ENCODE measurements around the gene CSPG4.
A peak's percentile ranks its signal among the peaks of the same experiment; 100 is the strongest.
"Not testable (repeated sequence)": the region's sequence is repeated elsewhere in the genome, so short reads cannot be mapped to it uniquely, and the experiment has no call there.

Gene CSPG4

GRCh38 chr15:75749820-75750219, 37.2 kb upstream of the CSPG4 start:
- CTCF ChIA-PET: interaction anchor here (0.6 to 1.1 kb wide), 2 partner anchors 17 to 64 kb away, joined by 3 read pairs; no protein-coding TSS in a partner anchor

GRCh38 chr15:75748882-75749281, 36.2 kb upstream of the CSPG4 start:
- POLR2A ChIA-PET; CTCF ChIA-PET; DNase-seq (ENCODE audit: low read depth, low spot score); H3K4me3 ChIP-seq (ENCODE audit: low read depth, low read length): not testable (repeated sequence)

More at GRCh38 chr15:75749820-75750219, 37.2 kb upstream of the CSPG4 start:
- DNase-seq (ENCODE audit: low read depth, low spot score): no peak
- no peak for TF ChIP-seq CTCF (IDR thresholded peaks at IDR 0.05; ENCODE audit: insufficient read depth, low read length, missing control alignments)
- no peak overlapping the region for H3K4me3 ChIP-seq (ENCODE audit: low read depth, low read length)
- POLR2A ChIA-PET: no interaction called here

DNA sequence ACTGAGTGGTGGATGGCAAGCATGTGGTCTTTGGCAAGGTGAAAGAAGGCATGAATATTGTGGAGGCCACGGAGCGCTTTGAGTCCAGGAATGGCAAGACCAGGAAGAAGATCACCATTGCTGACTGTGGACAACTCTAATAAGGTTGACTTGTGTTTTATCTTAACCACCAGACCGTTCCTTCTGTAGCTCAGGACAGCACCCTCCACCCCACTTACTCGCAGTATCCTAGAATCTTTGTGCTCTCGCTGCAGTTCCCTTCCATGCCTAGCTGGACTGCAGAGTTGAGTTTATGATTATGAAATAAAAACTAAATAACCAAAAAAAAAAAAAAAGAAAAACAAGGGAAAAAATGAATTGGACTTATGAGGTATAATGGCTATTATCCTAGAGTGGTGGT, 34.5 kb upstream of the CSPG4 start:
- POLR2A ChIA-PET; CTCF ChIA-PET; H3K4me3 ChIP-seq (ENCODE audit: low read depth, low read length); DNase-seq (ENCODE audit: low read depth, low spot score): not testable (repeated sequence)

GRCh38 chr15:75745305-75745704, 32.7 kb upstream of the CSPG4 start:
- CTCF ChIA-PET: interaction anchor here (1.7 kb wide), 2 partner anchors 12 to 17 kb away, joined by 3 to 4 read pairs; no protein-coding TSS in a partner anchor
- no peak overlapping the region for H3K4me3 ChIP-seq (ENCODE audit: low read depth, low read length)
- DNase-seq (ENCODE audit: low read depth, low spot score): no peak
- POLR2A ChIA-PET: no interaction called here
- TF ChIP-seq CTCF (IDR thresholded peaks at IDR 0.05; ENCODE audit: insufficient read depth, low read length, missing control alignments): no peak

DNA sequence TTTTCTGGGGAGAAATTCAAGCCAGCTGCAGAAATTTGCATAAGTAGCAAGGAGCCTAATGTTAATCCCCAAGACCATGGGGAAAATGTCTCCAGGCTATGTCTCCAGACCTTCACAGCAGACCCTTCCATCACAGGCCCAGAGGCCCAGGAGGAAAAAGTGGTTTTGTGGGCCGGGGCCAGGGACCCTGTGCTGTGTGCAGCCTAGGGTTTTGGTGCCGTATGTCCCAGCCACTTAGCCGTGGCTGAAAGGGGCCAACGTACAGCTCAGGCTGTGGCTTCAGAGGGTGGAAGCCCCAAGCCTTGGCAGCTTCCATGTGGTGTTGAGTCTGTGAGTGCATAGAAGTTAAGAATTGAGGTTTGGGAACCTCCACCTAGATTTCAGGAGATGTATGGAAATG, 29.7 kb upstream of the CSPG4 start:
- POLR2A ChIA-PET; DNase-seq (ENCODE audit: low read depth, low spot score); H3K4me3 ChIP-seq (ENCODE audit: low read depth, low read length): not testable (repeated sequence)
- CTCF ChIA-PET: interaction anchor here (1.5 to 1.8 kb wide), 2 partner anchors 9 to 15 kb away, joined by 5 to 6 read pairs; no protein-coding TSS in a partner anchor

DNA sequence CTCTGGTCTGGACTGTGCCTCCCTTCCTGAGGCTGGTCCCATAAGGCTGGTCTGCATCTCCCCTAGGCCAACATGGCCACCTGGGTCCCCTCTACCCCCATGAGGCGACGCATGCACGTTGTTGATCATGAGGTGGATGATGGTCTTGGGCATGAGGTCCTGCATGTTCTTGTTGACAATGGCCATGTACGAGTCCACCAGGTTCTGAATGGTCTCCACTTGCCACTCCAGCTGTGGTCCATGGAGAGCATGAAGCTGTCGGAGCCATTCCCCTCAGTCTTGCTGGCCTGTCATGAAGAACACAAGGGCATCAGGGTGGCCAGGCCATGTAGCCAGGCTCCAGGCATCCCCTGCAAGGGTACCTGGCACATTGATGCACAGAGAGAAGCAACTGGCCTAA, 27.1 kb upstream of the CSPG4 start:
- TF ChIP-seq CTCF (IDR thresholded peaks at IDR 0.05; ENCODE audit: insufficient read depth, low read length, missing control alignments): no peak
- POLR2A ChIA-PET: no interaction called here
- CTCF ChIA-PET: interaction anchor here (0.5 to 1.4 kb wide), 2 partner anchors 15 to 73 kb away, joined by 3 read pairs; no protein-coding TSS in a partner anchor
- DNase-seq (ENCODE audit: low read depth, low spot score): no peak
- H3K4me3 ChIP-seq (ENCODE audit: low read depth, low read length): no peak overlapping the region

DNA sequence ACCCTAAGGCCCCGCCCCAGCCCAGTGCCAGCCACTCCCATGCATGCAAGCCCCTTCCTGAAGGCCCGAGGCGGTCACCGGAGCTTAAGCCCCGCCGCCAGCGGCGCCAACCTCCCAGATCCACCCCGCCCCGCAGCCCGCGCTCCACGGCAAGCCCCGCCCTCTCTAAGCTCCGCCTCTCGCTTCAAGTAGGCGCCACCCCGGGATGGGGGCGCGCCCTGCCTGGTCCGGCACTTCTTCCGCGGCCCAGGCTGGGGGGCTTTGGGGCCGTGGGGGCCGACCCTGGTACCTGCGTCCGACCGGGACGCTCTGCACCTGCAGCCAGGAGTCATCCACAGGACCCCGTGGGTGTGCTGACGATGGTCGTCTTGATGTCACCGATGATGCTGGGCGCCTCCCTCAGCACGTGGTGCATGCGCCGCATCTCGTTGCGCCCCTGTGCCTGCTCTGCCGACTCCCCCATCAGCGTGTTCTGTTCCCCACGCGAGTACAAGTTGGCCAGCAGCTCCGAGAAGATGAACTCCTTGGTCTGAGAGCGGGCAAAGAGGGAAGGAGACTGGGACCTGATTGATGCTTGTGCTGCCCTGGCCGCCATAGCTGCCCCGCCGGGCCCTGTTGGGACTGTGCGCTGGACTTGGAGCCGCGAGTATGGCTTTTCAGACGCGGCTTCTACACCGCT, 26.1 kb upstream of the CSPG4 start:
- POLR2A ChIA-PET: interaction anchor here (0.6 to 1.5 kb wide), 2 partner anchors 15 to 66 kb away, joined by 3 read pairs; a partner anchor contains a TSS
- H3K4me3 ChIP-seq (ENCODE audit: low read depth, low read length): peak overlapping the region; percentile 75
- DNase-seq (ENCODE audit: low read depth, low spot score): no peak
- TF ChIP-seq CTCF (IDR thresholded peaks at IDR 0.05; ENCODE audit: insufficient read depth, low read length, missing control alignments): no peak
- CTCF ChIA-PET: interaction anchor here (0.8 to 1.6 kb wide), 3 partner anchors 11 to 63 kb away, joined by 3 to 6 read pairs (median 4); no protein-coding TSS in a partner anchor
